SKM-1 treated with dmso at 0.1 percent for 144 hours (cell line): ENCODE measurements around the gene FAM200B.
"Not testable (repeated sequence)": the region's sequence is repeated elsewhere in the genome, so short reads cannot be mapped to it uniquely, and the experiment has no call there.

Experiments
- DNase-seq: peaks from one replicate; lab custom pipeline; 2025; ENCODE audit not compliant: unreplicated experiment; lab: John Stamatoyannopoulos, UW

Gene FAM200B

GRCh38 chr4:15733061-15733460 lies 51.4 kb downstream of the FAM200B start:
- DNase-seq: not testable (repeated sequence)

- DNase-seq: no peak
Observed at GRCh38 chr4:15735536-15735935, 53.9 kb downstream of the FAM200B start.

GRCh38 chr4:15736514-15737050 lies 55.0 kb downstream of the FAM200B start:
- DNase-seq: no peak

GRCh38 chr4:15737255-15737654 lies 55.6 kb downstream of the FAM200B start:
- no peak for DNase-seq

GRCh38 chr4:15738877-15739276 lies 57.2 kb downstream of the FAM200B start:
- no peak for DNase-seq
